NCI-H1105 treated with DMSO at 0.1 percent for 48 hours (cell line): Measurements from ENCODE around the gene ATP5MK.
"Not testable (repeated sequence)": the region's sequence is repeated elsewhere in the genome, so short reads cannot be mapped to it uniquely, and the experiment has no call there.

ENCODE experiments used
- DNase-seq: peaks from one replicate; lab custom pipeline; 2025; lab: John Stamatoyannopoulos, UW

Gene ATP5MK

DNA sequence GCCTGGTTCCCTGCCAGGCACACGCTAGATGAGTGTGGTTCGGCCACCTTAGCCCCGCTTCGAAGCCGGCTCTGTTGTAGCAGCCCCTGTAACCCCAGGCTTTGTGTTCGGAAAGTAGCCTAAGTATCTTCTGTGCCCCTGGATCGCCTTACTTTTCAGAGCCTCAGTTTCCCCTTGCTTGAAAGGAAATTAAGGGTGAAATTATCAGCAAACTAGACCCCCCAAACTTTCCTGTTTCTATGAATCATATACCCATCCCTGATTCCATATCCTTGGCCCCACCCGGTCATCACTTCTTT, 463 bp upstream of the ATP5MK start:
- DNase-seq = no peak

- DNase-seq = no peak
These were observed 565 bp downstream of the ATP5MK start for GRCh38 chr10:103395754-103396066.

DNA sequence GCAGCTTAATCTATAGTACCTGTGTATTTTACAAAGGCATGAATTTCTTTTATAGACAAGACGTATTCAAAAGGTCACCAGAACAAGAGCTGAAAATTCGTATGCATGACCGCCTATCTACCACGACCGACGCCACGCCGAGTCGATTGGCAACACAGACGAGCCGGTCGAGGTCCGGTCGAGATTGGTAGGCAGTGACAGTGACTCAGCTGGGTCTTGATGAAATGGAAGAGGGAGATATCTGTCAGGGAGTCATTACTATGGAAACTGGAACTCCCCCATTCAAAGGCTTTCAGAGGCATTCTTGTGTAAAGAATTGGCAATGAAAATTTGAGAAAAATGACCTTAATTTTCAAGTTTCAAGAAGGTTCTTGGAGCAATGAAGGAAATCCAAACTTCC, 2.1 kb downstream of the ATP5MK start:
- DNase-seq = no peak

DNA sequence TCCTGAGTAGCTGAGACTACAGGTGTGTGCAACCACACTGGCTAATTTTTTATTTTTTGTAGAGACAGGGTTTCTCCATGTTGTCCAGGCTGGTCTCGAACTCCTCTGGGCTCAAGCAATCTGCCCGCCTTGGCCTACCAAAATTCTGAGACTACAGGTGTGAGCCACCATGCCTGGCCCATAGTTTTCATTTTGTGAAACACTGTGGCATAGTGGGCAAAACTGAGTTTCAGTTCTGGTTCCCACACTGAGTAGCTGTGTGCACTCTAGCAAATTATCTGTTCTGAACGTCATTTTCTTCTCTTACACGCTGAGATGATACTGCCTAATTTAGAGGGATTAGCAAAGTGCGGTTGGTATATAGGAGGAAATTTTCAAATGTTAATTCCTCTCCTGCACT, 13.5 kb downstream of the ATP5MK start:
- DNase-seq = no peak

GRCh38 chr10:103374263-103374662, 22.0 kb downstream of the ATP5MK start:
- no peak for DNase-seq

- no peak for DNase-seq
These were observed 22.7 kb downstream of the ATP5MK start for GRCh38 chr10:103373544-103373943.

DNA sequence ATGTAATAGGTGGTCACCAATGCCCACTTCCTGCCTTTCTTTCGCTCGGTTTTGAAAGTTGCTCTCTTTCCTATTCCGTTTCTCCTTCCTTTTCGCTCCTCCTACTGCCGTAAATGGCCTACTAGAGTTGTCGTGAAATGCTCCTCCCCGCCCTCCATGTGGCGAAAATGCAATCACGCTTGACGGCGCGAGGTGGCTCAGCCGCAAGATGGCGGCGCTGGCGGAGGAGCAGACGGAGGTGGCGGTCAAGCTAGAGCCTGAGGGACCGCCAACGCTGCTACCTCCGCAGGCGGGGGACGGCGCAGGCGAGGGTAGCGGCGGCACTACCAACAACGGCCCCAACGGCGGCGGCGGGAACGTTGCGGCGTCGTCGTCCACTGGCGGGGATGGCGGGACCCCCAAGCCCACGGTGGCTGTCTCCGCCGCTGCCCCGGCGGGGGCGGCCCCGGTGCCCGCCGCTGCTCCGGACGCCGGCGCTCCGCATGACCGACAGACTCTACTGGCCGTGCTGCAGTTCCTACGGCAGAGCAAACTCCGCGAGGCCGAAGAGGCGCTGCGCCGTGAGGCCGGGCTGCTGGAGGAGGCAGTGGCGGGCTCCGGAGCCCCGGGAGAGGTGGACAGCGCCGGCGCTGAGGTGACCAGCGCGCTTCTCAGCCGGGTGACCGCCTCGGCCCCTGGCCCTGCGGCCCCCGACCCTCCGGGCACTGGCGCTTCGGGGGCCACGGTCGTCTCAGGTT, 28.3 kb downstream of the ATP5MK start, which contains the start of gene TAF5:
Gene TAF5 (plus strand): TSS at position 195 of the 737 bp plus-strand sequence. CDS start 14 bp downstream, at position 209.
- DNase-seq = peak; percentile 86

DNA sequence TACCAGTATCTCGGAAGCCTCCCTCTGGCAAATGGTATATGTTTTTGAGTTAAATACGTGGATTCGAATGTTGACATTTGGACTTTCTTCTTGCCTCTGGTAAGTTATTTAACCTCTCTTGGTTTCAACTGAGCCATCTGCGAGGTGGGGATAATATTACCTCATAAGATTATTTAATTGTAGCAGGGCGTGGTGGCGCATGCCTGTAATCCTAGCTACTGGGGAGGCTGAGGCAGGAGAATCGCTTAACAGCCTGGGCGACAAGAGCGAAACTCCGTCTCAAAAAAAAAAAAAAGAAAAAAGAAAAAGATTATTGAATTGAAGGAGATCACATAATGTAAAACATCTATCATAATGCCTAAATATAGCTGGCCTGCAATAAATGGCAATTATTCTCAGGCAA, 28.9 kb downstream of the ATP5MK start:
- DNase-seq = no peak

- not testable (repeated sequence) for DNase-seq
These were observed 35.5 kb downstream of the ATP5MK start for GRCh38 chr10:103360791-103361190.

DNA sequence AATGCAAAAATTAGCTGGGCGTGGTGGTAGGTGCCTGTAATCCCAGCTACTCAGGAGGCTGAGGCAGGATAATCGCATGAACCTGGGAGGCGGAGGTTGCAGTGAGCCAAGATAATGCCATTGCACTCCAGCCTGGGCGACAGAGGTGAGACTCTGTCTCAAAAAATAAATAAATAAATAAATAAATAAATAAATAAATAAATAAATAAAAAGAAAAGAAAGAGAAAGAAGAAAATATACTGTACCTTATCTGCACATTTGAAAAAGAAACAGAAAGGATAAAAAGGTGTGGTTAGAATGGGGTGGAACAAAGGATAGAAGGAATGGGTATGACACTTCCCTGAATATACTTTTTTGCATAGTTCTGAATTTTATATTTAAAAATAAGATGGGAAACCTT, 36.8 kb downstream of the ATP5MK start:
- not testable (repeated sequence) for DNase-seq

GRCh38 chr10:103355906-103356599, 40.2 kb downstream of the ATP5MK start:
- no peak for DNase-seq

DNA sequence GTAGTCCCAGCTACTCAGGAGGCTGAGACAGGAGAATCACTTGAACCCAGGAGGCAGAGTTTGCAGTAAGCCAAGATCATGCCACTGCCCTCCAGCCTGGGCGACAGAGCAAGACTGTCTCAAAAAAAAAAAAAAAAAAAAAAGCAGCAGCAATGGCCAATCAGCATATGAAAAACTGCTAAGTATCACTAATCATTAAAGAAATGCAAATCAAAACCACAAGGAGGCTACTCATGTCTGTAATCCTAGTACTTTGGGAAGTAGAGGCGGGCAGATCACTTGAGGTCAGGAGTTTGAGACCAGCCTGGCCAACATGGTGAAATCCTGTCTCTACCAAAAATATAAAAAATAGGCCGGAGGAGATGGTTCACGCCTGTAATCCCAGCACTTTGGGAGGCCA, 41.7 kb downstream of the ATP5MK start:
- DNase-seq = not testable (repeated sequence)

DNA sequence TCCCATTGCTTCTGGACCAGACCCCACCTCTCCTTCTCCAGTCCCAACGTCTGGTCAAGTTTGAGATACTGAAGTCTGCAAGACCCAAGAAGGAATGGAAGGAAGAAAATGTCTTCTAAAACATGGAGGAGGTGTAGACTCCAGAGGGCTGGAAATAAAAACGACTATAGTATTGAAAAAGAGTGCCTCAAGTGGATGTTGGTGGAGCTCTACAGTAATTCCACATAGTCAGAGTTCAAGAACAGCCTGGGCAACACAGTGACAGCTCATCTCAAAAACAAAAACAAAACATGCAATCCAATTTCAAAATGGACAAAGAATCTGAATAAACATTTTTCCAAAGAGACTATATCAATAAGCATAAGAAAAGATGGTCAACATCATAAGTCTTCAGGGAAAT, 43.0 kb downstream of the ATP5MK start:
- DNase-seq = no peak

DNA sequence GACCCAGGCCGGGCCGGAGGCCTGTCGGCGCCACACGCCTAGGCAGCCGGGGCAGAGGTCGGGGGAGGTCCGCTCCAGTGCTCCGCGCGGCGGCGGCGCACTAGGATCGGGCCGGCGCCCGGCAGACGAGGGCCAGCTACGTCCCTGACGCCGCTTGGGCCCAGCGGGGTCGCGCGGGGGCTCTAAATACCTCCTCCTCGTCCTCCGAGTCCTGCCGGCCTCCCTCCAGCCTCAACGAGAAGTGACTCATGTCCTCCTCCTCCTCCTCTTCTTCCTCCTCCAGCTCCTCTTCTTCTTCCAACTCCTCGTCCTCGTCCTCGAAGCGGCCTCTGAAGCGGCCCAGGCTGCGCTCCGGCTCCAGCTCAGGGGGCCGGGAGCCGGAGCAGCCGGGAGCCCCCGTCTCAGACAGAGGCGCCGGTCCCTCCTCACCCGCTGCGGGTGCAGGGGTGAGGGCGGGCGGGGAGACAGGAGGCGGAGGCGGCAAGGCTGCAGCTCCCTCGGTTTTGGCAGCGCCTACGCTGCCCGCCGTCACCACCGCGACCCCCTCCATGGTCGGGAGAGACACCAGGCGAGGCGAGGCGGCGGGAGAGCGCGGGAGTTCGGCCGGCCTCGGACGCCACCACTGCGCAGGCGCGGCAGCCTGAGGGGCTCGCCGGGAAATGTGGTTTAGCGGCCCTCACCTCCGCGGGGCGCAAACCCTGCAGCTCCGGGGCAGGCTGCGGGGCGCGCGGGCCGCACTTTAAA, 45.6 kb downstream of the ATP5MK start, which contains the start of gene PCGF6:
Gene PCGF6 (minus strand): TSS at position 624 of the 744 bp plus-strand sequence. CDS start 74 bp downstream, at position 550.
- peak; percentile 76 for DNase-seq

GRCh38 chr10:103350175-103350516, 46.1 kb downstream of the ATP5MK start:
- no peak for DNase-seq
